Astrocyte of the hippocampus (primary cell): Measurements from ENCODE around the gene LHFPL6.
"Not testable (repeated sequence)": the region's sequence is repeated elsewhere in the genome, so short reads cannot be mapped to it uniquely, and the experiment has no call there.

Experiments used
- DNase-seq: peaks from one replicate; pipeline ENCODE4 v3.0.0; 2011; ENCODE audit warnings: low read depth, low spot score

Gene LHFPL6

DNA sequence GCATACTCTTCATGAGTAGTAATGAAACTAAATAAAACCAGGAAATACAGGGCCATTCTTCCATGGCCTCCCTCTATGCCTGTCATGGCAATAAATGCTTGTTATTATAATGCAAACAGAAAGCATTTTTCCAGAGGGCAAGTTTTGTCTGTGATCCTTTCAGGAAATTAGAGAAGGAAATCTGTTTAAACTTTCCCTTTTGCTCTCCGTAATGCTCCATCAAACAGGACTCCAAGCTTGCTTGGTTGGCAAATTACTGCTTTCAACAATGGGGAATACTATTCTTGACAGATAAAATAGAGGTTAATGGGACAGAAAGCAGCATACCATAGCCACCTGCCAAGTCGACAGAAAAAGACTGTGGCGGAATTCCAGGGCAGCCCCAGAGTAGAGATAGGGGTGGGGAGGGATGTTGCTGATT lies 252.5 kb downstream of the LHFPL6 start:
- DNase-seq: no peak

- peak; percentile 36 for DNase-seq
These were observed 253.5 kb downstream of the LHFPL6 start for GRCh38 chr13:39349391-39349960.

DNA sequence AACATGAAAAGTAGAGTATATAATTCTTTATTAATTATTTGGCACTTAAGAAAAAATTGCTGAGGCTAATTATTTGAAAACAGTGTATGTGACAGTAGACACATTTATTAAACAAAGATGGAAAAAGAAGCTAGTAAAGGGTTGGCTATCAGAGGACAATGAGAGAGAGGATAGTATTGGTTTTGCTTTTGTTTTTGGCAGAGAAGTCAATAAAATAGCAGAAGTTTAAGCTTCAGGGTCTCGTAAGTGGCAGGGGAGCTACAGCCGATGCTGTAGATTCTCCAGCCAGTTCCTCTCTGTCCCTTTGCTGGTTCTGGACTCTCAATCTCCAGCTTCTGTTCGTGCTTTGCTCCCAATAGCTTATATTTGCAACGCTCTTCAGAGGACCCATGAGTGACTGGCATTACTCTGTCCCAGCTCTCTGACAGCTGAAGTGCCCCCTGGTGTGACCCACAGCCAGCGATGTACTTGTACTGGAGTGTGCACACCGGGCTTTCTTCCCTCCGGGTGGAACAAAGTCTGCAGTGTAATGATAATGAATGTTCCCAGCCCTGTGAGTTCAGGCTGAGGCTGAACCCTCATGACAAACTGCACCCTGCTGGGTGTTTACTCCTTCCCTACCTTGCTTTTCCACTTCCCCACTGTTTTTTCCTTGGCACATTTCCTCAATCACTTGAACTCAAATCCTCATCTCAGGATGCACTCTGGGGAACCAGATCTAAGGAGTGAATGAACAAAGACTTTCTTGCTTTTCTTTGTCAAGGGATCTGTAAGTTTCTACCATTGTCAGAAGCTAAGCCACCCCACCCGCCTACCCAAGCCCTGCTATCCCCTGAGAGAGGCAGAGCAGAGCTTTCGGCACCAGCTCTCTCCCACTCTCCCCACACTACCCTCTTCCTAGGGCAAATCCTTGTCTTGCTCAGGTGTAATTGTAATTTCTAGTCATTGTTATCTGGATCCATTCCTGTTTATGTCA lies 254.8 kb downstream of the LHFPL6 start:
- DNase-seq: peak; percentile 31

DNA sequence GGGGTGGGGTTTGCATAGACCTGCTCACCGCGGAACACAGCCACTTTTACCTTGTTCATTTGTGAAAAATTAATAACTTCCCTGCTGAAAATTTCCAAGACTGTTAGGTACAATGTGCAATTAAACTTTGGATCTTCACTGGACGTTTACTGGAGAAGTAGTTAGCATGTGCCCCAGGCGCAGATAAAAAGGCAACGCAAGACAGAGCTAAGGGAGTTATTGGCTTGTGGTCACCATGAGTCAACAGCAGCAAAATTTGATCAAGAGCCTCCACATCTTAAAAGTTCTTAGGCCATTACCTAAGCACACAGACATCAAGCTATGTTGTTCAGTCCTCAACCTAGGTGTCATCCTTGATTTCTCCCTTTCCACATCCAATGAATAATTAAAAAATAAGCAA lies 257.0 kb downstream of the LHFPL6 start:
- DNase-seq: no peak

DNA sequence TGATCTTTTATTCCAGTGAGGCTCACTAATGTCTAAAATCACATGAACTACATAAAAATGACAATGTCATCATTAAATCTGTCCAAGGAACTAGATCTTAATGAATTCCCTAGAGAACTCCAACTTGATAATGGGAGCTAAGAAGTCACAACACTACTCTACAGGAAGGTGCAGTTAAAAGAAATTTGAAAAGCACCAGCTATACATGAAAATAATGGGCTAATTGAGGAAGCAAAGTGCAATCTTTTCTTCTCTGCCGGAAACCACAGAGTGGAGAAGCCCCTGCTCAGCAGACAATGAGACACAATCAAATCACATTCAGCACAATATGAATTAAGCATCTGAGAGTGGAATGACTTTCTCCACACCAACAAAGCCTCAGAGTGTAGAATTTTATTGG lies 261.7 kb downstream of the LHFPL6 start:
- DNase-seq: no peak

GRCh38 chr13:39338114-39338513 lies 264.9 kb downstream of the LHFPL6 start:
- not testable (repeated sequence) for DNase-seq

GRCh38 chr13:39336937-39337336 lies 266.1 kb downstream of the LHFPL6 start:
- no peak for DNase-seq

- no peak for DNase-seq
These were observed 266.8 kb downstream of the LHFPL6 start for GRCh38 chr13:39336207-39336606.

DNA sequence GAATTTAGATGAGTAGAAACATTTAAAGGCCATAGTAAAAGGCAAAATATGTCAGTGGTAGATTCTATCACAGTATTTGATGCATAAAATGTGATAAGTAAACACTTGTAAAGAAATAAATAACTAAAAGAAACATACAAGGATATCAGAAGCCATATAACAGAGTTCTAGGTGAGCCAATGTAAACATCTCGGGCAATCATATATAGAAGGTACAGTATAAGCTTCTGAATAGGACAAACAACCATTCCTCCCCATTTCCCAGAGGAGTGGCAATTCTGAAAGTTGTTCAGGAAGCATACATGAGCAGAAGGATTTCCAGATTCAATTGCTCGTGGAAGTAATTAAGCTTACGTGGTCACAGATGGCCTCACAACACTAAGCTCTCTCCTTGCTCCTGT lies 267.3 kb downstream of the LHFPL6 start:
- DNase-seq: no peak

GRCh38 chr13:39330504-39330903 lies 272.5 kb downstream of the LHFPL6 start:
- DNase-seq: no peak

- no peak for DNase-seq
These were observed 273.8 kb downstream of the LHFPL6 start for GRCh38 chr13:39329182-39329639.

DNA sequence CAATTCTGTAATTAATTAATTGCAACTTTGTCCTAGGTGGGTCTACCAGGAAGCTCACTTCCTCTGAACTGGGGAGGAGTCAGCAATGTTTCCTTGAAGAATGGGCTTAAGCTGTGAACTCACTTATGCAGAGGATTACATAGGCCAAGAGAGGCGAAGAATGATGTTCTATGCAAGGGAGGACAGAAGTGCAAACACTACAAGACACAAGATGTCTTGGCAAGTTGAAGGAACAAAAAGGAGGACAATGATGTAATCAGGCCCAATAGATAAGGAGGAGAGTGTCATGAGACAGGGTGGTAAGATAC lies 275.9 kb downstream of the LHFPL6 start:
- no peak for DNase-seq

GRCh38 chr13:39326469-39327171 lies 276.4 kb downstream of the LHFPL6 start:
- peak; percentile 66 for DNase-seq

DNA sequence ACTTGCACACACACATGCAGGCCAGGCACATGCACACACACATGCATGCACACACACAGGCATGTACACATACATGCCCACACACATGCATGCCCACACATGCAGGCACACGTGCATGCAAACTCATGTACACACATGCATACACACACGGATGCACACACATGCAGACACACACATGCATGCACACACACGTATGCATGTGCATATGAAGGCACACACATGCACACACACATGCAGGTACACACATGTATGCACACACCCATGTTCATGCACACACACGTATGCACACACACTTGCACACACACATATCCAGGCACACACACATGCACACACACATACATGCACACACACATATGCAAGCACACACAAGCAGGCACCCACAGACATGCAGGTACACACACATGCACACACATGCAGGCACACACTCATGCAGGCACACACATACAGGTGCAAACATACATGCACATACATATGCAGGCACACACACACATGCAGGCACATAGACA lies 278.1 kb downstream of the LHFPL6 start:
- no peak for DNase-seq

GRCh38 chr13:39322836-39323585 lies 280.0 kb downstream of the LHFPL6 start:
- no peak for DNase-seq

DNA sequence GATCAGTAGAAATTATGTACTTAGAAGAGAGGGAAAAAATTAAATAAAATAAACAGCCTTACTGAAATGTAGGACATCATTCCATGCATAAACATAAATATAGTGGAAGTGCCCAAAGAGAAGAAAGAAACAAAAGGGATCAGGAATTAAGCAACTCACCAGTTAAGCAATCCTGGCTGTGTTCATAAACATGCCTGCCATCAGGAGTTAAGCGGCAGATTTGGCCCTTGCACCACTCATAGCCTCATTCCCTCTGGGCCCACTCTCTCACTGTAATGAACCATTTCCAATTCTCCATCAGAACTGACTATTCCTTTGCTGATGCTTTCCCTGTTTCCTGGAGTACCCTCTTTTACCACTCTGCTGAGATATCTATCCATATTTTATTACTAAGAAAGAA lies 281.4 kb downstream of the LHFPL6 start:
- no peak for DNase-seq

DNA sequence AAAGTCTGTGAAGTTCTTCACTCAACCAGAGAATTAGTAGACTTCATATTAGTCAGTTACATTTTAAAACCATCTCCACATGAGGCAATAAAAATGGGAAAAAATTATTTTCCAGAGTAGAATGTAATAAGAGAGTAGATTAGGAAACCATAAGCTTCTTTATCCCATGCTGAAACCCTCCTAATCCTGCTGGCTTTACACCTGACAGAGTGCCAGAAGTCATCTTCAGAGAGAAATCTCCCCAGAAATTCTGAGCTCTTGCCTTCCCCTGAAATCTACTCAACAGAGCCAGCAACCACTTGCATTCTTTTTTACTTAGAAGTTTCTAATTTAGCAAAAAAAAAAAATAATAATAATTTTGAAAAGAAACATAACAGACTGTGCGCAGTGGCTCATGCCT lies 284.8 kb downstream of the LHFPL6 start:
- no peak for DNase-seq

GRCh38 chr13:39317291-39317690 lies 285.7 kb downstream of the LHFPL6 start:
- DNase-seq: peak; percentile 81

- no peak for DNase-seq
These were observed 287.2 kb downstream of the LHFPL6 start for GRCh38 chr13:39315796-39316195.

GRCh38 chr13:39313721-39314120 lies 289.3 kb downstream of the LHFPL6 start:
- no peak for DNase-seq

DNA sequence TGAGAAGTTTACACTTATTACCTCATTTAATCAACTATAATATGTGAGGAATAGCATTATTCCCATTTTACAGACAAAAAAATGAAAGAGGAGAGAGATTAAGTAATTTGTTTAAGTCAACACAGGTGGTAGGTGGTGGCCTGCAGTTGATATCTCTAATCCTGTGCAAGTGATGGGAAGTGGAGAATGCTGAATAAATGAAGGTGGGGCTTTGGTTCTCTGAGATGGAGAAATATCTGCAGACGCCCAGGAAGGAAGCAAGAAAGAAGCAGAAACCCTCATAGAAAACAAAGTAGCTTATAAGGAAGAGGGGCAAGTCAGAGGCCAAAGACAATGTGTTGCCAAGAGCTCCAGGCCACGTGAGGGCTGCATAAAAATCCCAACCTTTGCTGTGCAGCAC lies 290.4 kb downstream of the LHFPL6 start:
- no peak for DNase-seq

DNA sequence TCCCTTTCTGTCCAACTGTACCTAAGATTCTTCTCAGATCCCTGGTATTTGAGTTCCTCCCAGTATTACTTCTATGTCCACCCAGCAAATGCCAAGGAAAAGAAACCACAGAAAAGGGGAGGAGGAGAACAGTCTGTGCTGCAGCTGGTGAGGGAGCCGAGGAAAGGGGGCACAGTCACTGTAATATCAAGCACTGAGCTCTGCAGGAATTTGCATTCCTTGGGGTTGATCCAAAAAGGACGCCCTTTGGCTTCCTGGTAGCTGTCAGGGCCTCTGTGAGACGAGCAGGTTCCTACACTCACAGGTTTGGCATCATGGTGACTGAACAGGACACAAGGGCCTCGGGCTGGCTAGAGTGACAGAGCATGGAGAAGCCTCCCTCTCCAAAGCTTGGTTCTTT lies 291.4 kb downstream of the LHFPL6 start:
- peak; percentile 83 for DNase-seq
